Neural cell (in vitro differentiated cells): Measurements from ENCODE around the gene LARP1.
A peak's percentile ranks its signal among the peaks of the same experiment; 100 is the strongest.

Experiments used
- CTCF ChIP-seq: fragments of 450-650 bp; IDR thresholded peaks from 2 replicates; pipeline ENCODE4 v1.5.1; 2014; ENCODE audit warnings: antibody characterized with exemption, mild to moderate bottlenecking, moderate library complexity; ENCODE audit not compliant: poor library complexity, severe bottlenecking
- EP300 ChIP-seq: fragments of 450-650 bp; conservative IDR thresholded peaks from 2 replicates; pipeline ENCODE4 v1.6.1; 2014; ENCODE audit warnings: antibody characterized with exemption, mild to moderate bottlenecking, moderate library complexity; ENCODE audit not compliant: poor library complexity, severe bottlenecking
- POLR2AphosphoS5 ChIP-seq: IDR thresholded peaks from 2 replicates; pipeline ENCODE4 v1.6.1; 2012

DNA sequence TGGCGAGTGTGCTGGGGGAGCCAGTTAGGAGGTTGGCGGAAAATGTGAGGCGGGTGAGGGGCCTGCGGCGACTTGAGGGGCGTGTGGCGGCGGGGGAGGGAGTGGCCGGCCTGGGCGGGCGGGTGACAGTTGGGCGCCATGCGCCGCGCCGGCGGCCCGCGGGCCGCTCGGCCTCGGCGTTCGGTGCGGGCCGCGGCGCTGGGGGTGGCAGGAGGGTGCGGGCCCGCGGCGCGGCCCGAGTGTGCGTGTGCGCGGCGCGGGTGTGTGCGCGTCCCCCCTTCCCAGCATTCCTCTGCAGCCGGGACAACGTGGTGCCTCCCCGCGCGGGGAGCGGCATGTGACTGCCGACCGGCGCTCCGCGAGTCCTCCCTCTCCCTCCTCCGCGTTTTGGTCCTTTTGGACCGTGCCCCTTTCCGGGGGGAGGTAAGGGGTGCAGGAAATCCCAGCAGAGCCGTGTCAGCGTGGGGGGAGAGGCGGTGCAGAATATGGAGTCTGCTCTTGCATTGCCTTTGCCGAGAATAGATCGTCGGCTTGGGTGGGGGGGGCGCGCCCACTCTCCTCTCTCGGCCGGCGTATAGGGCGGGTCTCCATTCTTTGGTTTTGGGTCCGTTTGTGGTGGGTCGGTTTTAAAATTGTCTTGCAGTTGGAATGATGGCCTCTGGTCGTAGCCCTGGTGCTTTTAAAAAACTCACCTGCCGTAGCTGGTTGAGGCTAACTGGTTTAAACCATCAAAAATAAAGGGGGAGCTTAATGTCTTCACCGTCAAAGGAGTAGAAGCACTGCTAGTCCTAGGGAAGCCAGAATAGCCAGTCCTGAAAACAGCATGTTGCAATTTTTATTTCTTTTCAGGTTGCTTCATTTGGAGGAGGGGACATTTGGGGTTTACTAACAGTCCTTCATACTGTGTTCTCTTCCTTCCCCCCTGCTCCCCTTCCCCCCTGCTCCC lies 2.0 kb downstream of the LARP1 start:
- TF ChIP-seq POLR2AphosphoS5 (peak; percentile 54), CTCF (no peak), EP300 (no peak)
